LNCAP (cell line): ENCODE data around the gene MGMT.

Experiments
- TF ChIP-seq, protein P1 (sequence below): fragments of 450-650 bp; IDR thresholded peaks from 2 replicates; pipeline ENCODE4 v1.5.1; 2017; ENCODE audit warnings: mild to moderate bottlenecking

Gene MGMT

GRCh38 chr10:129728246-129728820 is 261.3 kb downstream of the MGMT start:
- TF ChIP-seq, protein P1, sequence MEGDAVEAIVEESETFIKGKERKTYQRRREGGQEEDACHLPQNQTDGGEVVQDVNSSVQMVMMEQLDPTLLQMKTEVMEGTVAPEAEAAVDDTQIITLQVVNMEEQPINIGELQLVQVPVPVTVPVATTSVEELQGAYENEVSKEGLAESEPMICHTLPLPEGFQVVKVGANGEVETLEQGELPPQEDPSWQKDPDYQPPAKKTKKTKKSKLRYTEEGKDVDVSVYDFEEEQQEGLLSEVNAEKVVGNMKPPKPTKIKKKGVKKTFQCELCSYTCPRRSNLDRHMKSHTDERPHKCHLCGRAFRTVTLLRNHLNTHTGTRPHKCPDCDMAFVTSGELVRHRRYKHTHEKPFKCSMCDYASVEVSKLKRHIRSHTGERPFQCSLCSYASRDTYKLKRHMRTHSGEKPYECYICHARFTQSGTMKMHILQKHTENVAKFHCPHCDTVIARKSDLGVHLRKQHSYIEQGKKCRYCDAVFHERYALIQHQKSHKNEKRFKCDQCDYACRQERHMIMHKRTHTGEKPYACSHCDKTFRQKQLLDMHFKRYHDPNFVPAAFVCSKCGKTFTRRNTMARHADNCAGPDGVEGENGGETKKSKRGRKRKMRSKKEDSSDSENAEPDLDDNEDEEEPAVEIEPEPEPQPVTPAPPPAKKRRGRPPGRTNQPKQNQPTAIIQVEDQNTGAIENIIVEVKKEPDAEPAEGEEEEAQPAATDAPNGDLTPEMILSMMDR = no peak

GRCh38 chr10:129728905-129729795 is 262.1 kb downstream of the MGMT start:
- TF ChIP-seq, protein P1 = no peak

GRCh38 chr10:129730272-129730992 is 263.4 kb downstream of the MGMT start:
- TF ChIP-seq, protein P1 = no peak

DNA sequence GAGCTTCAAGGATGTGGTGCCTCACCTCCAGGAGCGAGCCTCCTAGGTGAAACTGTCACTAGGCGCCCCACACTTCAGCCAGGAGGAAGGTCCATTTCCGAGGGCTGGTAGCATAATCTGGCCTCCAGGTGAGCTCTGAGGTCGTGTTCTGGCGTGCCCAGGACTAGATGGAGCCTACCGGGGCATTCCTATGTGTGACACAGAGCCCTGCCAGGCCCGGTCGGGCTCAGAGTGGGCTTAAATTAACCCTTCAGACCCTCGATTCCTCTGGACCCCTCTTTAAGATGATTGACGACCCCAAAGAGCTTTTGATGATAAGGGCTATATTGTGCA is 263.9 kb downstream of the MGMT start:
- TF ChIP-seq, protein P1 = no peak

- TF ChIP-seq, protein P1 = no peak
These were observed 273.7 kb downstream of the MGMT start for GRCh38 chr10:129740532-129741279.

- TF ChIP-seq, protein P1 = no peak
These were observed 274.4 kb downstream of the MGMT start for GRCh38 chr10:129741280-129741977.
